NCI-H345 treated with DMSO at 0.1 percent for 48 hours (cell line): ENCODE results near the gene PDGFRA.

ENCODE experiments used
- DNase-seq: peaks from one replicate; lab custom pipeline; 2025; ENCODE audit not compliant: unreplicated experiment; lab: John Stamatoyannopoulos, UW

PDGFRA gene

DNA sequence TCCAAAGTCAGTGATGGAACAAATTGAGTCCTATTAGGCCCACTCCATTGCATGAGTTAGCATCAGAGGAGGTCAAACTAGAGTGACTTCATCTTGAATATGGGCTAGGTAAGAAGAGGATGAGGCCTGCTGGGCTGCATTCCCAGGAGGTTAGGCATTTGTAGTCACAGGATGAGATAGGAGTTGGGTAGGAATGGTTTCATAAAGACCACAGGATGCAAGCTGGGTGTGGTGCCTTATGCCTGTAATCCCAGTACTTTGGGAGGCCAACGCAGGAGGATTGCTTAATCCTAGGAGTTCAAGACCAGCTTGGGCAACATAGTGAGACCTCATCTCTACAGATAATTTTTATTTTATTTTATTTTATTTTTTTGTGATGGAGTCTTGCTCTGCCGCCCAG, 26.8 kb downstream of the PDGFRA start:
- no peak for DNase-seq

DNA sequence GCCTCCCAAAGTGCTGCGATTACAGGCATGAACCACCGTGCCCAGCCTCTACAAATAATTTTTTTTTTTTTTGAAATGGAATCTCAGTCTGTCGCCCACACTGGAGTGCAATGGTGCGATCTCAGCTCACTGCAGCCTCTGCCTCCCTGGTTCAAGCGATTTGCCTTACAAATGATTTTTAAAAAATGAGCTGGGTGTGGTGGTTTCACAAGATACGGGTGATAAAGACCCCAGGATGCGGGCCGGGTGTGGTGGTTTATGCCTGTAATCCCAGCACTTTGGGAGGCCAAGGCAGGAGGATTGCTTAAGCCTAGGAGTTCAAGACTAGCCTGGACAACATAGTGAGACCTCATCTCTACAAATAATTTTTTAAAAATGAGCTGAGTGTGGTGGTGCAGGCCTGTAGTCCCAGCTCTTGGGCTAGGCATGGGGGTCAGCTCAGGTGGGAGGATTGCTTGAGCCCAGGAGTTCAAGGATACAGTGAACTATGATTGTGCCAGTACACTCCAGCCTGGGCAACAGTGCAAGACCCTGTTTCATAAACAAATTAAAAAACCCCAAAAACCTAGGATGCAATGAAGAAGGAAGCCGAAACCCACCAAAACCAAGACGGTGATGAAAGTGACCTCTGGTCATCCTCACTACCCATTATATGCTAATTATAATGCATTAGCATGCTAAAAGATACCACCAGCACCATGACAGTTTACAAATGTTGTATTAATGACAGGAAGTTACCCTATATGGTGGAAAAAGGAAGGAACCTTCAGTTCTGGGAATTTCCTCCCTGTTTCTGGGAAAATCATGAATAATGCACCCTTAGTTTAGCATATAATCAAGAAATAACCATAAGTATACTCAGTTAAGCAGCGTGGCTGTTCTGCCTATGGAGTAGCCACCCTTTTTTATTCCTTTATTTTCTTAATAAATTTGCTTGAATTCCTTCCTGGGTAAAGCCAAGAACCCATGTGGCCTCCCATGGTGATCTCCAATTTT, 27.7 kb downstream of the PDGFRA start:
- no peak for DNase-seq

DNA sequence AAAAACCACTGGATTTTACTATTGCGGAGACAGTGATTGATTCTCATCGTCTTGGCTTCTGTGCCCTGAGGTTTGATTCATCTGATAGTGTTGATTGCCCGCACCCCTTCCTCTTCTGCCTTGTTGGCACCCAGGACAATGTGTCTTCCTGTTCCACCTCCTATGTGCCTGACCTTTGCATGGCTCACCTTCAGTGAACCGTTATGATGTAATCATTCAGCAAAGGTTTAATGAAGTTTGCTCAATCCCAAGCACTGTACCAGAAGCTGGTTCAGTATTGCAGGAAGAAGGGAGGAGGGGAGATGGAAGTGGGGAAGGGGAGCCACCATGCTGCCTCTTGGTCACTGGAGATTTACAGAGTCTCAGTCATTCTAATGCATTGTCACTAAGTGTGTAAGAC, 36.3 kb downstream of the PDGFRA start:
- DNase-seq: no peak

DNA sequence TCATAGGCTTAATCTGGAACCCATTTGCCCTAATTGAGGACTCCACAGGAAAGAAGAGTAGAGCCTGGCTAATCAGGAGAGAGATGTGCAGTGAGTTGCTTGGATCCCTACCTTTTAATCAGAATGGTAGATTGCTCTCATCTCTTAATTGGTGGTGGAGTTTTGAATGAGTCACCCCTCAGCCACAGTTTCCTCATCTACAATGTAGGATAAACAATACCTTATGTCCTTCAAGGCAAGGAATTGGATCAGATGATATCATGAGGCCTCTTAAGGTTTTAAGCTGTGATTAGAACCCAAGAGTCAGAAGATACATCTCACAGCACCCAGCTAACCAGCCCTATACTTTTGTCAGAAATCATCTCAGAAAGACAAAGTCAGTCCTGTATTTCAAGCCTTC, 39.1 kb downstream of the PDGFRA start:
- DNase-seq: no peak

DNA sequence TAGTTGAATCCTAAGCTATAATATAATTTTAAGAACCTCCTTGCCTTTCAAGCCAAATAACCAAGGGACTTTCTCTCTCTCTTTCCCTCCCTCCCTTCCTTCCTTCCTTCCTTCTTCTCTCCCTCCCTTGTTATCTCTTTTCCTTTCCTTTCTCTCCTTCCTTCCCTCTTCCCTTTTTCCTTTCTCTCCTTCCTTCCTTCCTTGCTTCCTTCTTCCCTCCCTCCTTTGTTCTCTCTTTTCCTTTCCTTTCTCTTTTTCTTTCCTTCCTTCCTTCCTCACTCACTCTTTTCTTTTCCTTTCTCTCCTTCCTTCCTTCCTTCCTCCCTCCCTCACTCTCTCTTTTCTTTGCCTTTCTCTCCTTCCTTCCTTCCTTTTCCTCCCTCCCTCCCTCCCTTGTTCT, 42.4 kb downstream of the PDGFRA start:
- no peak for DNase-seq

DNA sequence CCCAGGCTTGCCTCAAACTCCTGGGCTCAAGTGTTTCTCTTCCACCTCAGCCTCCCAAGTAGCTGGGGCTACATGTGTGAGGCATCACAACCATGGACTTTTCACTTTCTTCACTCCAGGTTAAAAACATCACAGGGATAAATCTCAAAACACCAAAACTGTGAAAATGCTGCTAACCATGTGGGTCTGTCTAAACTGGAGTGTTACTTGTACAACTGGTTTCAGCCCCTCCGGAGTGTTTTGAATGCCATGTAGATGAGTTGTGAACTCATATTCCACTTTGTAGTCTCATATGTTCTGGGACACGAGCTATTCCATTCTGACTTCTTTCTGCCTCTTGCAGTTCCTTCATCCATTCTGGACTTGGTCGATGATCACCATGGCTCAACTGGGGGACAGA, 43.0 kb downstream of the PDGFRA start:
- DNase-seq: no peak

DNA sequence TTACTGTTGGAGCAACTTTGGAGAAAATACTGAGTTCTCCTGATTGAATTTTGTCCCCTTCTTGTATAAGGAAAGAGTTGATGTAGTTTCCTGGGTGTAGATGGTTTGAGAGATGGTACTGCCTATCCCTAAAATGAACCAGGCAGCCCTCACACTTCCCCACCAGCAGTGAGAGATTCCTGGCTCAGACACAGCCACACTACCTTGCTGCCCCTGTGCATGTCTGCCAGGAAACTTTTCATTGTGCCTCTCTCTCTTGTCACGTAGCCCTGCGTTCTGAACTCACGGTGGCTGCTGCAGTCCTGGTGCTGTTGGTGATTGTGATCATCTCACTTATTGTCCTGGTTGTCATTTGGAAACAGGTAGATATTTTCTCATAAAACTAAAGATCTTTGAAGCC, 45.2 kb downstream of the PDGFRA start:
- DNase-seq: no peak

DNA sequence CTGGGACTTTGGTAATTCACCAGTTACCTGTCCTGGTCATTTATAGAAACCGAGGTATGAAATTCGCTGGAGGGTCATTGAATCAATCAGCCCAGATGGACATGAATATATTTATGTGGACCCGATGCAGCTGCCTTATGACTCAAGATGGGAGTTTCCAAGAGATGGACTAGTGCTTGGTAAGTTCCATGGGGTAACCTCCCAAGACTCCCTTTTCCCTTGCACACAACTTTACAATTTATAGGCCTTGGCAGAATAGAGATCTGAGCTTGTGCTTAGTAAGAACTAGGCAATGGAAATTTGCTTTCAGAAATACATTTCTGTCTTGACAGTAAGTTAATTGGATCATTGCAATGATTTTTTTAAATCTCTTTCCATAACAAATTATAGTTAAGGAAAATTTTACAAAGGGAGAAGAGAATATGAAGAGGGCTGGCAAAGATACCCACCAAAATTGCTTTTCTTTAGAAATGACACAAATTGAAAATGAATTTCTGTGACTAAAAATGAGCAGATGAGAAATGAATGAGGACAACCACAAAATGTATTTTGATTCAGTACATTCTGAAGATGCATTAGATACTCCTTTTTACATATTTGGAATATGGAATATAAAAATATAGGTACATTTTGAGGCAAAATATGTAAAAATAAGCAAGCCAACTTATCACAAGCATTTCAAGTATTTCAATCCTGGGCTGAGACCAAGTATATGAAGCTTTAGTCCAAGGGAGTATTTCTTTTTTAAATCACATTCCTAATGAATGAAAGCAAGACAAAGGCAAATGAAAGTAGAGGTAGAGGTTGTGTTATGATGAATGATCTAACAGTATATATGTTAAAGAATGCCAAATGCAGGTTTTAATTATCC, 45.9 kb downstream of the PDGFRA start:
- no peak for DNase-seq

DNA sequence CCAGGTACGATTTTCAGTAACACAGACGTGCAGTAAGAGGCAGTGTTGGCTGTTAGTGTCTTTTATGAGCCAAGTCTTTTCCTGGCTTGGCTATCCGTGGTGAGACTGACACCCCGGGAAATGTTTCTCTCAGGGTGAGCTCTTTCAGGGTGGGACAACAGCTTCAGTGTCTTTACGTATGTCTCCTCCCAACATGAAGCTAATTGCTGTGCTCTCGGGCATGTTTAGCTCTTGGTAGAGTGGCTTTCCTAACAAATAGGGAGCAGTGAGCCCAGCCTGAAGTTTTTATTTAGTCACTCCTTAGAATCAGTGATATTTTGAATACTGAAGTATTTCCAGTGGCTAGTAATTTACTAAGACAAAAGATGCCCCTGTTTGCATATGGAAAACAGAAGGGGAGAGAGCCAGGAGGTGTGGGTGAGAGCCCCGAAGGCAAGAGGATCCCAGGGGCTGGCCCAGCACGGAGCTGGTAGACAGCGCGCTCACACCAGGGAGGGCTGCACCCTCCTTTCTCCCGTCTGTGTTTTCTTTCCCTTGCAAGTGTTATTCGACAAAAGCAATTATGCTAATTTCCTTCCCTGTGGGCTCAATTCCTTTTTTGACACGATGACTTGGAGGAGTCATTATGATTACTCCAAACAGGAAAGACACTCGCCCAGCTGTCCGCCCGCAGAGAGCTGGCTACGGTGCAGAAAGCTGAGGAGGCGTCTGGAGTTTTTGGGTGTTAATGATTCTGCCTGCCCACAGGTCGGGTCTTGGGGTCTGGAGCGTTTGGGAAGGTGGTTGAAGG, 47.7 kb downstream of the PDGFRA start:
- DNase-seq: no peak

DNA sequence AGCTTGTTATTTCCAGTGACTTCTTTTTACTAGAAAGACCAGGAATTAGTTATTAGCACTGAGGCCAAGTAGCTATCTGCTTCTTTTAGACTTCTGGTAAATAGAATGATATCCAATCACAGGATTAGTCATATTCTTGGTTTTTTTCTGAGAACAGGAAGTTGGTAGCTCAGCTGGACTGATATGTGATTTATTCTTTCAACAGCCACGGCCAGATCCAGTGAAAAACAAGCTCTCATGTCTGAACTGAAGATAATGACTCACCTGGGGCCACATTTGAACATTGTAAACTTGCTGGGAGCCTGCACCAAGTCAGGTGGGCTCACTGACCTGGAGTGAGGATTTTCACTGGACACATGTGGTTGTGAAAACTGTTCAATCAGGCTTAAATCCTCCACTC, 48.6 kb downstream of the PDGFRA start:
- no peak for DNase-seq

DNA sequence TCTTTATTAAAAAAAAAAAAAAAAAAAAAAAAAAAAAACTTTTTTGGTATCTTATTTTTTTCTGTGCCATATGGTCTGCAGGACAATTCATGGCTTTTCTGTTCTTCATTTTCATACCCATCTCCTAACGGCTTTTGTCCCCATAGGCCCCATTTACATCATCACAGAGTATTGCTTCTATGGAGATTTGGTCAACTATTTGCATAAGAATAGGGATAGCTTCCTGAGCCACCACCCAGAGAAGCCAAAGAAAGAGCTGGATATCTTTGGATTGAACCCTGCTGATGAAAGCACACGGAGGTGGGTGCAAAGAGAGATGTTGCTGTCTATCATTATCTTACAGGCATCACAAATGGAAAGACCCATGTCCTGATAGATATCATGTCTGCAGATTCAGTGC, 49.1 kb downstream of the PDGFRA start:
- no peak for DNase-seq

DNA sequence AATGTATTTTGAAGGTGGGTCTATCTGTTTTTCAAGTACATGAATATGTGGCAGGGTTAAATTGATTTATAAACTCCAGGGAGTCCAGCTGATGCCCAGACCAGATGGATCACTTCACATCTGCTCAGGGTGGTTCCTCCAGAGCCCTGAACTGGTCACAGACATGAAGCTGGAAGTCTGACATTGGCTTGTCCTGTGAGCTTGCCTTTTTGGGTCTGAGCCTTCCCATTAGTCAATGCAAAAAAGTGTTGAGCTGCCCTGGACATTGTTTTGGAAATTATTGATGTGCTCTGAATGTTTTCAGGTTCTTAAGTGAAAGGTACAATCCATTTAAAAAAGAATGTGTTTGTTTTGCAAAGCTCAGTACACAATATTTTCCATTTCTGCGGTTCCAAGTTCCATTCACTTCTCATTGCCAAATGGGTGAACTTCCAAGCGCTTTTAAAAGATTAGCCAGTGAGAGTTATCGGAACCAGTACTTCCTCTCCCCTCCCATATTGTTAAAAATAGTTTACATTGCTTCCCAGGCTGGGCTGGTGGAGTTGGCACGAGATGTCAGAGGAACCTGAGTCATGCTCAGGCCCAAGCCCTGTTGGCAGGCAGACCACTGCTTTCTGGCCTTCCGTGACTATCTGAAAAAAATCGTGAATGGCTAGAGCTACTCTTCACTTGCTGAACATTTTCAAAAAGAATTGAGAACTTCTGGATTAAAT, 52.1 kb downstream of the PDGFRA start:
- no peak for DNase-seq

DNA sequence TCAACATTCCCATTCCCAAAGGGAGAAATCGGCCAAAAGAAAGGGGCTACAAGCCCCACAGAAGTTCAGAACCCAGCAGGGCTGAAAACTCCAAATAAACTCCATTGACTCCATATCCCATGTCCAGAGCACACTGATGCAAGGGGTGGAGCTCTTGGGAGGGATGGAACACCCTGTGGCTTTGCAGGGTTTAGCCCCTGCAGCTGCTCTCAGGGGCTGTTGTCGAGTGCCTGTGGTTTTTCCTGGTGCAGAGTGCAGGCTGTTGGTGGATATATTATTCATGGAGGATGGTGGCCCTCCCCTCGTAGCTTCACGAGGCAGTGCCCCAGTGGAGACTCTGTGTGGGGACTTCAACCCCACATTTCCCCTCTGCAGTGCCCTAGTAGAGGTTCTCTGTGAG, 53.7 kb downstream of the PDGFRA start:
- no peak for DNase-seq

DNA sequence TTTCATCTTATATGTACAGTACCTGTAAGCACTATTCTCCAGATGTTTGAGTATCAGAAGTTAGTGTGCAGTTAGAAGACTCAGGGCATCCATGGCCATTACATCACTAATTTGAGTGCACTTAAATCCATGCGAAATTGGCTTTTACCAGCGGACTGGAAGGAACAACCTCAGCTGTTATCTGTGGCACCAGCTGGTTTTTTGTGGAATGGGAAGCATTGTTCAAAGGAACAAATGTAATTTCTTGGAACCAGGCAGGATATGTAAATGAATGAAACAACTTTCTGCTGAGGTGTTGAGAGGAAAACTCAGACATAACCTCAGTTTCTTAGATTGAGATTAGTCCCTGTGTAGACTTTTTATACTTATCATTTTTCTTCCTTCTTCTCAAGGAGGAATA, 60.2 kb downstream of the PDGFRA start:
- DNase-seq: no peak

DNA sequence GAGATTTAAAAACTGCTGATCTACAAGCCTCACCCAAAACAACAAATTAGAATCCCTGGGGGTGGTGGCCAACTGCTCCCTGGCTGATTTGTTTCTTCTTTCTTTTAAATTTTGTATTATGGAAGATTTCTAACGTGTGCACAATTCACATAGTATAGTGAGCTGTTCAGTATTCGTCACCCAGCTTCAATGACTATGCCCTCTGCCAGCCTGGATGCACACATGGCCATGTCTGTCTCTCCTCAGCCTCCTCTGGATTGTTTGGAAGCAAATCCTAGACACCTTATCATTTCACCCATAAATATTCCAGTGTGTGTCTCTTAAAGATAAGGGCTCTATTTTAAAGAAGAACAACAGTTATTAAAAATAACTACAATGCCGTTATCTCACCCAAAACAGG, 61.9 kb downstream of the PDGFRA start:
- DNase-seq: no peak

DNA sequence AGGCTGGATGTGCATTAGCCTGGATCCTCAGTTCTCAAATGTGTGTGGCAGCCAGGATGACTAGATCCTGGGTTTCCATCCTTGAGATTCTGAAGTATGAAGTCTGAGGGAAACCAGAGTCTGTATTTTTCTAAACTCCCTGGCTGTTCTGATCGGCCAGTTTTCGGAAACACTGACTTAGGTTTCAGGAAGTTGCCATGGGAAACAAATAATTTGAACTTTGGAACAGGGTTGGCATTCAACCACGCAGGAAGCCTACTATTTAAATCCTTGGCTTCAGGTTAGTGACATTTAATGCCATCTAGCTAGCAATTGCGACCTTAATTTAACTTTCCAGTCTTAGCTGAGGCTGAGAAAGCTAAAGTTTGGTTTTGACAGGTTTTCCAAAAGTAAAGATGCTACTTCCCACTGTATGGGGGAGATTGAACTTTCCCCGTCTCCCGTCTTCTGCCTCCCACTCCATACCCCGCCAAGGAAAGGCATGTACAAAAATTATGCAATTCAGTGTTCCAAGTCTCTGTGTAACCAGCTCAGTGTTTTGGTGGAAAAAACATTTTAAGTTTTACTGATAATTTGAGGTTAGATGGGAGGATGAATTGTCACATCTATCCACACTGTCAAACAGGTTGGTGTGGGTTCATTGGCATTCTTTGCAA, 67.6 kb downstream of the PDGFRA start:
- no peak for DNase-seq

DNA sequence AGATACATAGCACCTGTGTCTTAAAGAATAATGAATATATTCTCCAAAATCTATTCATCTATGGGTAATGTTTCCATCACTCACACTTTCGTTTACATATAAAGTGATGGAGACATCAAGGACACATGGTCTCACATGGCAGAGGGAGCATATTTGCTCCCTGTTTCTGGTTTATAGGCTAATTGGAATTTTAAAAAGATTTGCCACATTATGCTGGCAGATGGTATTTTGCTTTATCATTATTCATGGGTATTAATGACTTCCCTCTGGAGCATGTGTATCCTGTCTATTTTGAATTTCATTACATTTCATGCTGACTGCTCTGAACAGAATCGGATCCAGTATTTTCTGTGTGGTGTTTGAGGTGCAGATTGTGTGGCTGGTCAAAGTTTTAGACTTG, 79.0 kb downstream of the PDGFRA start:
- DNase-seq: no peak

DNA sequence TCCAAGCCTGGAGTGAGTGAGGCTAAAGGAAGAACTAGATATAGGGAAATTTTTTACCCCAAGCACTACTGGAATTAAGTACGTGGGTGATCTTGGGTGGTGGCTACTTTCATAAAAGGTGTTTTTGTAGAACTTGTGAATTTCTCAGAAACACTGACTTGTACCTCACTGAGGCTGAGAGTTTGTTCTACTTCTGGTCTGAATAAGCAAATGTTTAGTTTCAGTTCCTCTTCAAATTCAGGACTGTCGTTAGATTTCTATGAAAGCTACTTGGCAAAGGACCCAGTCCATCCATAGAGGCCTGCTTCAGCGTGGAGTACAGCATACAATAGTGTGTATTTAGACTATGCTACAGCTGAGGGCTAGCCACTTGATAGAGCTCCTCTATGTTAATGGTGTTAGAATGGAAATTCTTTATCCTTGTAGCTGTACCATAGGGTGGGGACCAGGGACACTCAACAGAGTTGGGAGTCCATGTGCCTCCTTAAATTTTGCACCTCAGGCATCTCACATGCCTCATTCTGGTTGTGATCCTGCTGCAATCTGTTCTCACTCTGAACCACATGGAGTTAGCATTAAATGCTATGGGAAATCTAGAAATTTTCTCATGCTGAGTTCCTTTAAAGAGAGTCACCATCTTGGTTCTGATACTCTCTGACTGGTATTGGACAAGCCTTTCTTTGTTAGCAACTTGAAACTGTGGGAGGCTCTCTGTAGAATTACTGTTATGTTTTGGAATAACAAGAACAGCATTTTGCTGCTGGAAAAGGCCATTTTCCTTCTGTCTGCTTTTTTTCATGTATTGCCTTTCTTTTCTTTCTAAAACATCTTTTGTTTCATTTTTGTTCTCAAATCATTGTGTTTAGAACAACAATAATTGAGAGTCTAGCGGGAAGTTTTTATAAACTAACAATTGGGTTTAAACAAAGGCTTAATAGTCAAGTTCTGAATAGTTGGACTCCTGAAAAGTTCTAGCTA, 86.8 kb downstream of the PDGFRA start:
- DNase-seq: no peak

DNA sequence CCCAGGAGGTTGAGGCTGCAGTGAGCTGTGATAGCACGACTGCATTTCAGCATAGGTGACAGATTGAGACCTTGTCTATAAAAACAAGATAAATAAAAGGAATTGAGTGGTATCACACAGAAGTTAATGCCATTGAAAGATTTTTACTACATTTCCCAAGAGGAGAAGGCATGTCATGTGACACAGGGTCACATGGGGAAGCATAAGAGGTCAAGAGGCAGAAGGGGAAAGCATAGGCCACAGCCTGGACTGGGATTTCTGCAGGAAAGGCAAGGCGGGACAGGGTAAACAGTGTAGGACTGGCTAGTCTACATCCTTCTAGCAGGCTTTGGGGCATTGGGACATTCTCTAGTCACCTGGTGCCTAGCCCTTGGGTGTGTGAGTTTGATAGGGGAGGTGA, 88.6 kb downstream of the PDGFRA start:
- DNase-seq: no peak
